ENCODE measurements around the gene IL15RA.

The IL15RA gene

GRCh38 chr10:5921746-5922145 is 55.6 kb downstream of the IL15RA start:
- H2AFZ ChIP-seq (ENCODE audit: low read depth, low read length, severe bottlenecking): no peak overlapping the region
- no peak overlapping the region for H3K4me2 ChIP-seq (ENCODE audit: low read depth, low read length, poor library complexity, severe bottlenecking)
- no peaks in the 10 kb centered on the region for H4K20me1 ChIP-seq (ENCODE audit: low read depth, low read length)
- no peaks in the 10 kb centered on the region for H3F3A ChIP-seq (ENCODE audit: insufficient read depth)
- H3K27me3 ChIP-seq (ENCODE audit: low read length): no peaks in the 10 kb centered on the region
- no peaks in the 10 kb centered on the region for H3K9me2 ChIP-seq (replicated peaks; ENCODE audit: insufficient read depth, low read length)
- H3K79me2 ChIP-seq (ENCODE audit: insufficient read depth, low read length): no peaks in the 10 kb centered on the region
- no peaks in the 10 kb centered on the region; the same call in 1 of the 2 replicates for H3K36me3 ChIP-seq (ENCODE audit: low read length)
- H3K9ac ChIP-seq (ENCODE audit: low read length): no peak overlapping the region
- TF ChIP-seq CTCF (IDR thresholded peaks at IDR 0.05; ENCODE audit: insufficient read depth, low read length, poor library complexity, severe bottlenecking) (no peak), EZH2phosphoT487 (conservative IDR thresholded peaks at IDR 0.05; ENCODE audit: low read length) (no peak)
- H3K27ac ChIP-seq (ENCODE audit: low read depth, low read length): no peak overlapping the region
- no peaks in the 10 kb centered on the region for H3K9me3 ChIP-seq (ENCODE audit: insufficient read depth, low read length)
- H3K4me3 ChIP-seq (ENCODE audit: insufficient read depth, low read length, poor library complexity, severe bottlenecking): no peak overlapping the region

GRCh38 chr10:5919568-5919967 is 57.8 kb downstream of the IL15RA start:
- no peak overlapping the region for H2AFZ ChIP-seq (ENCODE audit: low read depth, low read length, severe bottlenecking)
- no peaks in the 10 kb centered on the region for H3K27me3 ChIP-seq (ENCODE audit: low read length)
- H3K9me2 ChIP-seq (replicated peaks; ENCODE audit: insufficient read depth, low read length): no peaks in the 10 kb centered on the region
- no peak overlapping the region for H3K4me3 ChIP-seq (ENCODE audit: insufficient read depth, low read length, poor library complexity, severe bottlenecking)
- no peaks in the 10 kb centered on the region for H3K79me2 ChIP-seq (ENCODE audit: insufficient read depth, low read length)
- H3F3A ChIP-seq (ENCODE audit: insufficient read depth): no peaks in the 10 kb centered on the region
- no peaks in the 10 kb centered on the region for H4K20me1 ChIP-seq (ENCODE audit: low read depth, low read length)
- H3K9me3 ChIP-seq (ENCODE audit: insufficient read depth, low read length): no peaks in the 10 kb centered on the region
- no peak overlapping the region for H3K4me2 ChIP-seq (ENCODE audit: low read depth, low read length, poor library complexity, severe bottlenecking)
- TF ChIP-seq CTCF (IDR thresholded peaks at IDR 0.05; ENCODE audit: insufficient read depth, low read length, poor library complexity, severe bottlenecking) (no peak), EZH2phosphoT487 (conservative IDR thresholded peaks at IDR 0.05; ENCODE audit: low read length) (no peak)
- H3K36me3 ChIP-seq (ENCODE audit: low read length): no peaks in the 10 kb centered on the region; the same call in 1 of the 2 replicates
- no peak overlapping the region for H3K27ac ChIP-seq (ENCODE audit: low read depth, low read length)
- no peak overlapping the region for H3K9ac ChIP-seq (ENCODE audit: low read length)

- H3K27ac ChIP-seq (ENCODE audit: low read depth, low read length): no peak overlapping the region
- TF ChIP-seq EZH2phosphoT487 (conservative IDR thresholded peaks at IDR 0.05; ENCODE audit: low read length) (no peak), CTCF (IDR thresholded peaks at IDR 0.05; ENCODE audit: insufficient read depth, low read length, poor library complexity, severe bottlenecking) (no peak)
Measured at GRCh38 chr10:5918763-5919162, 58.6 kb downstream of the IL15RA start.

More at GRCh38 chr10:5918763-5919162, 58.6 kb downstream of the IL15RA start:
- Histone ChIP-seq H3K9me3 (ENCODE audit: insufficient read depth, low read length) (no peaks in the 10 kb centered on the region), H3F3A (ENCODE audit: insufficient read depth) (no peaks in the 10 kb centered on the region), H2AFZ (ENCODE audit: low read depth, low read length, severe bottlenecking) (no peak overlapping the region), H3K9me2 (replicated peaks; ENCODE audit: insufficient read depth, low read length) (no peaks in the 10 kb centered on the region), H3K36me3 (ENCODE audit: low read length) (no peaks in the 10 kb centered on the region; the same call in 1 of the 2 replicates), H3K4me2 (ENCODE audit: low read depth, low read length, poor library complexity, severe bottlenecking) (no peak overlapping the region), H4K20me1 (ENCODE audit: low read depth, low read length) (no peaks in the 10 kb centered on the region), H3K27me3 (ENCODE audit: low read length) (no peaks in the 10 kb centered on the region), H3K79me2 (ENCODE audit: insufficient read depth, low read length) (no peaks in the 10 kb centered on the region), H3K9ac (ENCODE audit: low read length) (no peak overlapping the region), H3K4me3 (ENCODE audit: insufficient read depth, low read length, poor library complexity, severe bottlenecking) (no peak overlapping the region)
